Measurements from ENCODE around the gene TLCD4.
"Not testable (repeated sequence)": the region's sequence is repeated elsewhere in the genome, so short reads cannot be mapped to it uniquely, and the experiment has no call there.

The TLCD4 gene

DNA sequence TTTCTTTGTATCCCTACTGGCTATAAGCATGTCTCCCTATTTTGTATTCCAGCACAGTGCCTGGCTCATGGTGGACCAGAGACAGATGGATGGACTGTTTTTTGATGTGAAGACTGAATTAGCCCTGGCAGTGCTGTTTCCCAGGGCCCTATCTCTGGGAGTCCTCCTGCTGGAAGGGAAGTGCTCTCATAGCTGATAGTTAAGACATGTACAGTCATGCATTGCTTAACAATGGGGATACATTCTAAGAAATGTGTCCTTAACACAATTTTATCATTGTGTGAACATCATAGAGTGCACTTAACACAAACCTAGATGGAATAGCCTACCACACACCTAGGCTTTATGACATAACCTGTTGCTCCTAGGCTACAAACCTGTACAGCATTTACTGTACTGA, 21.1 kb downstream of the TLCD4 start:
- Histone ChIP-seq H3K4me3 (ENCODE audit: low read depth, low read length) (no peak overlapping the region), H3K27me3 (replicated peaks) (no peaks in the 10 kb centered on the region), H3K27ac (no peak overlapping the region), H3K36me3 (replicated peaks) (no peaks in the 10 kb centered on the region)
- no peak for DNase-seq
- in situ Hi-C loops (cut with HindIII; ENCODE audit: low pct_ligation_motif_present, low sequenced_read_pairs) = no loop called here
- TF ChIP-seq, protein P1, sequence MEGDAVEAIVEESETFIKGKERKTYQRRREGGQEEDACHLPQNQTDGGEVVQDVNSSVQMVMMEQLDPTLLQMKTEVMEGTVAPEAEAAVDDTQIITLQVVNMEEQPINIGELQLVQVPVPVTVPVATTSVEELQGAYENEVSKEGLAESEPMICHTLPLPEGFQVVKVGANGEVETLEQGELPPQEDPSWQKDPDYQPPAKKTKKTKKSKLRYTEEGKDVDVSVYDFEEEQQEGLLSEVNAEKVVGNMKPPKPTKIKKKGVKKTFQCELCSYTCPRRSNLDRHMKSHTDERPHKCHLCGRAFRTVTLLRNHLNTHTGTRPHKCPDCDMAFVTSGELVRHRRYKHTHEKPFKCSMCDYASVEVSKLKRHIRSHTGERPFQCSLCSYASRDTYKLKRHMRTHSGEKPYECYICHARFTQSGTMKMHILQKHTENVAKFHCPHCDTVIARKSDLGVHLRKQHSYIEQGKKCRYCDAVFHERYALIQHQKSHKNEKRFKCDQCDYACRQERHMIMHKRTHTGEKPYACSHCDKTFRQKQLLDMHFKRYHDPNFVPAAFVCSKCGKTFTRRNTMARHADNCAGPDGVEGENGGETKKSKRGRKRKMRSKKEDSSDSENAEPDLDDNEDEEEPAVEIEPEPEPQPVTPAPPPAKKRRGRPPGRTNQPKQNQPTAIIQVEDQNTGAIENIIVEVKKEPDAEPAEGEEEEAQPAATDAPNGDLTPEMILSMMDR (IDR thresholded peaks at IDR 0.05; ENCODE audit: low read depth, low read length, missing control alignments) = no peak

DNA sequence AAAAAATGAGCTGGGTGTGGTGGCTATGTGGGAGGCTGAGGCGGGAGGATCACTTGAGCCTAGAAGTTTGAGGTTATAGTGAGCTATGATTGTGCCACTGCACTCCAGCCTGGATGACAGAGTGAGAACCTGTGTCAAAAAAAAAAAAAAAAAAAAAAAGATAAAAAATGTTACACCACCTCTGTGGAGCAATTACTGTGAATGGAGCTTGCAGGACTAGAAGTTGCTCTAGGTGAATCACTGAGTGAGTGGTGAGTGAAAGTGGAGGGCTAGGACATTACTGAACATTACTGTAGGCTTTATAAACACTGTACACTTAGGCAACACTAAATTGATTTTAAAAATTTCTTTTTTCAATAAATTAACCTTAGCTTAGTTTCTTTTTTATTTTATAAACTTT, 21.9 kb downstream of the TLCD4 start:
- no peak overlapping the region for H3K4me3 ChIP-seq (ENCODE audit: low read depth, low read length)
- no peaks in the 10 kb centered on the region for H3K27me3 ChIP-seq (replicated peaks)
- DNase-seq = no peak
- in situ Hi-C loops (cut with HindIII; ENCODE audit: low pct_ligation_motif_present, low sequenced_read_pairs) = no loop called here
- no peaks in the 10 kb centered on the region for H3K36me3 ChIP-seq (replicated peaks)
- TF ChIP-seq, protein P1 (IDR thresholded peaks at IDR 0.05; ENCODE audit: low read depth, low read length, missing control alignments) = no peak
- H3K27ac ChIP-seq = no peak overlapping the region

DNA sequence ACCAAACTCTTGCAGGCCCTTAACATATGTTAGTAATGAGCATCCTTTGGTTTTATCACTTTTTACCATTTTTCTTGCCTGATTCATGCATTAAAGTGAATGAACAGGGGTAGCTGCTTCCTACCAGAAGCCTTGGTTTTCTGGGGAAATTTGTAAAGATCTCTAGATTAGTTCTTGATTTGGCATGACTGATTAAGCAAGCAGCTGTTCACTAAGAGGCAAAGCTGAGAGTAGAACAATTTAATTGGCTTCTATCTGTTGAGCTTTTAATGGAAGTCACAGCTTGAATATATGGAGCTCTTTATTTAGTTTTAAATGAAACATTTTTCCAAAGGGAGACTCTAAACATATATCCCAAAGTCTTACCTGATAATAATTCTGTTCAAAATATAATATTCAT, 23.6 kb downstream of the TLCD4 start:
- no peaks in the 10 kb centered on the region for H3K36me3 ChIP-seq (replicated peaks)
- in situ Hi-C loops (cut with HindIII; ENCODE audit: low pct_ligation_motif_present, low sequenced_read_pairs) = no loop called here
- no peak overlapping the region for H3K27ac ChIP-seq
- no peaks in the 10 kb centered on the region for H3K27me3 ChIP-seq (replicated peaks)
- no peak for DNase-seq
- H3K4me3 ChIP-seq (ENCODE audit: low read depth, low read length) = no peak overlapping the region
- TF ChIP-seq, protein P1 (IDR thresholded peaks at IDR 0.05; ENCODE audit: low read depth, low read length, missing control alignments) = no peak

DNA sequence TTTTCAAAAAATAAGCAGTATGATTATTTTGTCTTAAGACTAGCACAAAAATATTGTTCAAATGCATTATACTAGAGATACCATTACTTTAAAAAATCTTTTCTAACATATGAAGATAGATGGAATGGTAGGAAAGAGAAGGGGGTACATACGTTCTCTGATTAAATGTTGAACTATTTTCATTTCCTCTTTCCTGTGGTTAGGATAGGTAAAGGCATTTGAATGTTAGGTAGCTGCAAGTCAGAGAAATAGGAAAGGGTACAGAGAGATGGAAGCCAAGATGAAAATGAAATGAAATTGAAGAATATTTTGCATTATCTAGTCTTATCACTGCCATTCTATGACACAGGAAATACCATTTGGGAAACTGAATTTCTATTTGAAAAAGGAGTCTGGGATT, 28.3 kb downstream of the TLCD4 start:
- TF ChIP-seq, protein P1 (IDR thresholded peaks at IDR 0.05; ENCODE audit: low read depth, low read length, missing control alignments) = no peak
- Histone ChIP-seq H3K27me3 (replicated peaks) (no peaks in the 10 kb centered on the region), H3K4me3 (ENCODE audit: low read depth, low read length) (no peak overlapping the region), H3K27ac (no peak overlapping the region), H3K36me3 (replicated peaks) (no peaks in the 10 kb centered on the region)
- in situ Hi-C loops (cut with HindIII; ENCODE audit: low pct_ligation_motif_present, low sequenced_read_pairs) = no loop called here
- DNase-seq = no peak

DNA sequence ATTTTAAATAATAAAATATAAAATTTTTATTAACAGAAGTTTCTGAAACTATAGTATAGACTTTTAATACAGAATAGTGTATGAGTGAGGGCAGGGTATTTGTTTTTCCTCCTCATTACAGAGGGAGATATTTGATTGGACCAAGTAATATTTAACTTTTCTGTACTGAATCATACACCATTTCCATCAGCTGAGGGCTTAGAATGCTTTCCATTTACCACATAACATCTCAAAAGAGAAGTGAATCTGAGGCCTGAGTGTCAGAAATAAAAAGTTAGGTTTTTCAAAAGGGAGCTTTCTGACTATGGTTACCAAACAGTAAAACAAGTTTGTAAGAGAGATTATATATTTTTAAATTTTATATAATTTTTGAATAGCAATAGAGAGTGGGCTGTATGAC, 29.5 kb downstream of the TLCD4 start:
- Histone ChIP-seq H3K4me3 (ENCODE audit: low read depth, low read length) (no peak overlapping the region), H3K27me3 (replicated peaks) (no peaks in the 10 kb centered on the region), H3K27ac (no peak overlapping the region), H3K36me3 (replicated peaks) (no peaks in the 10 kb centered on the region)
- in situ Hi-C loops (cut with HindIII; ENCODE audit: low pct_ligation_motif_present, low sequenced_read_pairs) = no loop called here
- DNase-seq = no peak
- TF ChIP-seq, protein P1 (IDR thresholded peaks at IDR 0.05; ENCODE audit: low read depth, low read length, missing control alignments) = no peak

DNA sequence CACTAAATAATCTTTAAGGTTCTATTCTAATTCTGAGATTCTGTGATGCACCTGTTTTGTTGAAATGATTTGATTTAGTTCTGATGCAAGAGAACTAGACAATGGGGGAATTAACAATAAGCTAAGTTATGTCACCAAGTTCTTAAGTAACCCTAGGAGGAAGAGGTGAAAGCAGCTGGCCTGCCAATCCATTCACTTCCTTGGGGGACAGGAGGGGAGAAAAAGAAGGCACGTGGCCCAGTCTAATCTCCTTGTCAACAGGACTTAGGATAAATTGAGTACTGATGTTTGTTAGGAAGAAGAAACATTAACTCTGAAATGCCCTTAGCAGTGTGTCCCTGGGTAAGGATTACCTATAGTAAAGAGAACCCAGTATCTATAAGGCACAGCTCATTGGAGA, 36.9 kb downstream of the TLCD4 start:
- no peak for DNase-seq
- H3K27ac ChIP-seq = no peak overlapping the region
- TF ChIP-seq, protein P1 (IDR thresholded peaks at IDR 0.05; ENCODE audit: low read depth, low read length, missing control alignments) = no peak
- no peak overlapping the region for H3K4me3 ChIP-seq (ENCODE audit: low read depth, low read length)
- H3K36me3 ChIP-seq (replicated peaks) = no peaks in the 10 kb centered on the region
- in situ Hi-C loops (cut with HindIII; ENCODE audit: low pct_ligation_motif_present, low sequenced_read_pairs) = no loop called here
- H3K27me3 ChIP-seq (replicated peaks) = no peaks in the 10 kb centered on the region

DNA sequence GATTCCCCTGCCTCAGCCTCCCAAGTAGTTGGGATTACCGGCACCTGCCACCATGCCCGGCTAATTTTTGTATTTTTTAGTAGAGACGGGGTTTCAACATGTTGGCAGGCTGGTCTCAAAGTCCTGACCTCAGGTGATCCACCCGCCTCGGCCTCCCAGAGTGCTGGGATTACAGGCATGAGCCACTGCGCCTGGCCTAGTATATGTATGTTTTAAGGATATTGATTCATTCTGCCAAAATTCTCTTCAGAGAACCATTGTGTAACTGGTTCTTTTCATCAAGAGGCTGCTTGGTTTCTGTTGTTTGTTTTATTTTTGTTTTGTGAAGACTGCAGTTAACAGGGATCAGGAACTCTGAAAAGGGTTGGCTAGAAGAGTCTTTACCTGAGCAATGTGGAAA, 48.4 kb downstream of the TLCD4 start:
- H3K36me3 ChIP-seq (replicated peaks); in situ Hi-C loops (cut with HindIII; ENCODE audit: low pct_ligation_motif_present, low sequenced_read_pairs); DNase-seq; H3K4me3 ChIP-seq (ENCODE audit: low read depth, low read length); H3K27me3 ChIP-seq (replicated peaks); H3K27ac ChIP-seq: not testable (repeated sequence)
